Measurements from ENCODE around the gene RPS6KA2. TPM values are rescaled to one million over a fixed set of nuclear protein-coding genes. Genes with fewer than 3 reads are reported as not detected.

RPS6KA2 gene
- total and polyA plus RNA-seq, 2 donors (not counting 3 experiments of a cell fraction or from before 2014, with no cell fraction given) = 54.5 to 75.8 TPM

DNA sequence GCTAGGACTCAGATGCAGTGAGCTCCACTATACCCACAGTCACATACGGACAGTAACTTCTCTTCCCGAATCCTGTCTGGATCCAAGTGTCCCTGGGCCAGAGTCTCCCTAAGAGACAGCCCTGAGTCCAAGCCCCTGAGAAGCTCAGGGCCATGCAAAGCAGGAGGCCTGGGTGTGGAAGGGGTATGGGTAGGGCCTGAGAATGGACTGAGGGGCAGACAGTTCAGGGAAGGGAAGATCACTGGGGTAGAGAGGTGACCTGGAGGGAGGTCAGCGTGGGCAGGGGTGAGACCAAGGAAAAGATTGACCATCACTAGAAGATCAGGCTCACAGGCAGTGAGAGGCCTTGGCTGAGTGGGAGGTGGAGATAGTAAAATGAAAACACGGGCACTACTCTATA, 8.8 kb downstream of the RPS6KA2 start:
- Histone ChIP-seq H2AFZ (ENCODE audit: low read depth, low read length) (no peak overlapping the region), H3K27me3 (ENCODE audit: control insufficient read depth in 2 of 2, insufficient read depth in 2 of 2, low read length in 2 of 2) (no peaks in the 10 kb centered on the region), H3K4me2 (ENCODE audit: insufficient read depth, low read length) (no peak overlapping the region), H3K4me3 (replicated peaks in 1 of 3; ENCODE audit: insufficient read depth in 1 of 3, low read depth in 1 of 3, low read length in 3 of 3) (no peak overlapping the region), H3K36me3 (ENCODE audit: control insufficient read depth in 2 of 2, extremely low read depth in 1 of 2, insufficient read depth in 2 of 2, low read length in 2 of 2) (peaks cover 0 to 10% of the 10 kb centered on the region in 2 experiments), H3K79me2 (ENCODE audit: control insufficient read depth, insufficient read depth, low read length) (peaks cover 48% of the 10 kb centered on the region), H3K9me1 (replicated peaks; ENCODE audit: control insufficient read depth, extremely low read depth, insufficient read depth, low read length) (no peaks in the 10 kb centered on the region), H3K9me3 (replicated peaks; ENCODE audit: control insufficient read depth, insufficient read depth, low read length) (no peaks in the 10 kb centered on the region), H3K27ac (ENCODE audit: insufficient read depth, low read depth, low read length) (no peak overlapping the region), H3K4me1 (ENCODE audit: control insufficient read depth, extremely low read depth, insufficient read depth, low read length) (peaks cover 59% of the 10 kb centered on the region), H4K20me1 (replicated peaks; ENCODE audit: control insufficient read depth, extremely low read depth, insufficient read depth, low read length) (no peaks in the 10 kb centered on the region), H3K9ac (replicated peaks; ENCODE audit: extremely low read depth, insufficient read depth, low read length) (no peak overlapping the region)
- ChIA-PET CTCF (no interaction called here), POLR2A (no interaction called here)
- intact Hi-C loops (cut with micrococcal nuclease) (no loop called here), dilution Hi-C loops (cut with MboI; ENCODE audit: extremely low pct_ligation_motif_present, low sequenced_read_pairs) (no loop called here)
- DNase-seq (ENCODE audit: low read depth, low spot score) (no peak), FAIRE-seq (no peak)
- BruUV-seq (replicated peaks) = no TSS peak
- TF ChIP-seq GATA2 (IDR thresholded peaks at IDR 0.05; ENCODE audit: insufficient read depth, insufficient read length, low read depth, low read length) (no peak), FOS (IDR thresholded peaks at IDR 0.05; ENCODE audit: borderline replicate concordance, insufficient read depth, low read length) (no peak), POLR2A (IDR thresholded peaks at IDR 0.05; ENCODE audit: low read depth, low read length) (no peak), POLR2AphosphoS5 (IDR thresholded peaks at IDR 0.05; ENCODE audit: insufficient read depth, low read depth, low read length) (no peak), MYC (IDR thresholded peaks at IDR 0.05; ENCODE audit: low read depth, low read length) (no peak), EZH2 (IDR thresholded peaks at IDR 0.05; ENCODE audit: borderline replicate concordance, low read depth, low read length, severe bottlenecking) (no peak), JUN (IDR thresholded peaks at IDR 0.05; ENCODE audit: borderline replicate concordance, insufficient read depth, insufficient read length, low read depth) (no peak)
- TF ChIP-seq, protein P1, sequence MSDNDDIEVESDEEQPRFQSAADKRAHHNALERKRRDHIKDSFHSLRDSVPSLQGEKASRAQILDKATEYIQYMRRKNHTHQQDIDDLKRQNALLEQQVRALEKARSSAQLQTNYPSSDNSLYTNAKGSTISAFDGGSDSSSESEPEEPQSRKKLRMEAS (IDR thresholded peaks at IDR 0.05; ENCODE audit: insufficient read depth, insufficient read length) = no peak
- TF ChIP-seq, protein P2, sequence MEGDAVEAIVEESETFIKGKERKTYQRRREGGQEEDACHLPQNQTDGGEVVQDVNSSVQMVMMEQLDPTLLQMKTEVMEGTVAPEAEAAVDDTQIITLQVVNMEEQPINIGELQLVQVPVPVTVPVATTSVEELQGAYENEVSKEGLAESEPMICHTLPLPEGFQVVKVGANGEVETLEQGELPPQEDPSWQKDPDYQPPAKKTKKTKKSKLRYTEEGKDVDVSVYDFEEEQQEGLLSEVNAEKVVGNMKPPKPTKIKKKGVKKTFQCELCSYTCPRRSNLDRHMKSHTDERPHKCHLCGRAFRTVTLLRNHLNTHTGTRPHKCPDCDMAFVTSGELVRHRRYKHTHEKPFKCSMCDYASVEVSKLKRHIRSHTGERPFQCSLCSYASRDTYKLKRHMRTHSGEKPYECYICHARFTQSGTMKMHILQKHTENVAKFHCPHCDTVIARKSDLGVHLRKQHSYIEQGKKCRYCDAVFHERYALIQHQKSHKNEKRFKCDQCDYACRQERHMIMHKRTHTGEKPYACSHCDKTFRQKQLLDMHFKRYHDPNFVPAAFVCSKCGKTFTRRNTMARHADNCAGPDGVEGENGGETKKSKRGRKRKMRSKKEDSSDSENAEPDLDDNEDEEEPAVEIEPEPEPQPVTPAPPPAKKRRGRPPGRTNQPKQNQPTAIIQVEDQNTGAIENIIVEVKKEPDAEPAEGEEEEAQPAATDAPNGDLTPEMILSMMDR (IDR thresholded peaks at IDR 0.05; ENCODE audit: extremely low read depth in 1 of 2, insufficient read depth in 1 of 2, low read depth in 1 of 2, low read length in 2 of 2) = no peak

All from endothelial cell of umbilical vein (primary cell).